Osteocyte (in vitro differentiated cells): ENCODE results near the gene ARHGAP27. TPM values are rescaled to one million over a fixed set of nuclear protein-coding genes. Genes with fewer than 3 reads are reported as not detected.
A peak's percentile ranks its signal among the peaks of the same experiment; 100 is the strongest.
"Not testable (repeated sequence)": the region's sequence is repeated elsewhere in the genome, so short reads cannot be mapped to it uniquely, and the experiment has no call there.

Source experiments
- DNase-seq: peaks from one replicate; pipeline ENCODE4 v3.0.0; 2021; ENCODE audit warnings: mixed read lengths; ENCODE audit not compliant: unreplicated experiment; ENCODE audit errors: extremely low spot score
- H3K27ac Mint-ChIP-seq: one replicate; pipeline ENCODE4 v1.8.0; 2021; ENCODE audit warnings: mild to moderate bottlenecking, mixed read lengths; ENCODE audit not compliant: unreplicated experiment
- H3K27me3 Mint-ChIP-seq: one replicate; pipeline ENCODE4 v1.8.0; 2021; ENCODE audit warnings: mixed read lengths; ENCODE audit not compliant: unreplicated experiment
- H3K36me3 Mint-ChIP-seq: one replicate; pipeline ENCODE4 v1.8.0; 2021; ENCODE audit warnings: mixed read lengths; ENCODE audit not compliant: unreplicated experiment
- H3K4me1 Mint-ChIP-seq: one replicate; pipeline ENCODE4 v1.8.0; 2021; ENCODE audit warnings: mixed read lengths; ENCODE audit not compliant: unreplicated experiment
- H3K4me3 Mint-ChIP-seq: one replicate; pipeline ENCODE4 v1.8.0; 2021; ENCODE audit warnings: mild to moderate bottlenecking, moderate library complexity, mixed read lengths; ENCODE audit not compliant: unreplicated experiment
- H3K9me3 Mint-ChIP-seq: one replicate; pipeline ENCODE4 v1.8.0; 2021; ENCODE audit warnings: mixed read lengths; ENCODE audit not compliant: unreplicated experiment
- CTCF ChIP-seq: fragments of 200-600 bp; sonication (generic); IDR thresholded peaks from 2 replicates; pipeline ENCODE4 v1.5.0; 2021; ENCODE audit warnings: antibody characterized with exemption, mild to moderate bottlenecking, moderate library complexity
- total RNA-seq: library from RNA; stranded (reverse); gene quantifications from 2 replicates; pipeline ENCODE4 v1.2.1, GENCODE V29; 2021

Gene ARHGAP27
- total RNA-seq, 1 donor from 2014 or later: 1.6 TPM

GRCh38 chr17:45351831-45352230, 80.8 kb downstream of the ARHGAP27 start:
- no peak for TF ChIP-seq CTCF
- H3K4me1 Mint-ChIP-seq: peaks cover 9% of the 10 kb centered on the region
- no peak overlapping the region for H3K4me3 Mint-ChIP-seq

GRCh38 chr17:45347444-45347843, 85.2 kb downstream of the ARHGAP27 start:
- Mint-ChIP-seq H3K36me3 (no peaks in the 10 kb centered on the region), H3K27me3 (no peaks in the 10 kb centered on the region), H3K27ac (no peak overlapping the region), H3K4me1 (peaks cover 17% of the 10 kb centered on the region), H3K4me3 (no peak overlapping the region), H3K9me3 (peaks cover 14% of the 10 kb centered on the region)
- no peak for DNase-seq
- TF ChIP-seq CTCF: no peak

More at GRCh38 chr17:45351831-45352230, 80.8 kb downstream of the ARHGAP27 start:
- no peaks in the 10 kb centered on the region for H3K27me3 Mint-ChIP-seq
- no peak for DNase-seq
- no peak overlapping the region for H3K27ac Mint-ChIP-seq
- H3K9me3 Mint-ChIP-seq: peaks cover 14% of the 10 kb centered on the region
- no peaks in the 10 kb centered on the region for H3K36me3 Mint-ChIP-seq

- Mint-ChIP-seq H3K27me3 (no peaks in the 10 kb centered on the region), H3K4me1 (peaks cover 26% of the 10 kb centered on the region), H3K9me3 (peaks cover 6% of the 10 kb centered on the region), H3K36me3 (no peaks in the 10 kb centered on the region), H3K4me3 (no peak overlapping the region), H3K27ac (peak overlapping the region; percentile 39)
- DNase-seq: no peak
- no peak for TF ChIP-seq CTCF
These were observed 86.3 kb downstream of the ARHGAP27 start for GRCh38 chr17:45346216-45347015.

GRCh38 chr17:45345554-45346215, 87.0 kb downstream of the ARHGAP27 start:
- no peak for TF ChIP-seq CTCF
- Mint-ChIP-seq H3K4me3 (no peak overlapping the region), H3K9me3 (no peaks in the 10 kb centered on the region), H3K27ac (peak overlapping the region; percentile 39), H3K27me3 (no peaks in the 10 kb centered on the region), H3K4me1 (peaks cover 33% of the 10 kb centered on the region), H3K36me3 (no peaks in the 10 kb centered on the region)
- DNase-seq: no peak

GRCh38 chr17:45345246-45345553, 87.5 kb downstream of the ARHGAP27 start:
- H3K4me3 Mint-ChIP-seq: no peak overlapping the region
- no peaks in the 10 kb centered on the region for H3K36me3 Mint-ChIP-seq
- no peak for DNase-seq
- no peaks in the 10 kb centered on the region for H3K9me3 Mint-ChIP-seq
- no peak for TF ChIP-seq CTCF
- no peaks in the 10 kb centered on the region for H3K27me3 Mint-ChIP-seq
- H3K4me1 Mint-ChIP-seq: peaks cover 34% of the 10 kb centered on the region
- H3K27ac Mint-ChIP-seq: peak overlapping the region; percentile 39

GRCh38 chr17:45343967-45344664, 88.6 kb downstream of the ARHGAP27 start:
- H3K4me1 Mint-ChIP-seq: peaks cover 45% of the 10 kb centered on the region

More at GRCh38 chr17:45343967-45344664, 88.6 kb downstream of the ARHGAP27 start:
- not testable (repeated sequence) for H3K36me3 Mint-ChIP-seq, H3K9me3 Mint-ChIP-seq, H3K27me3 Mint-ChIP-seq, DNase-seq, H3K4me3 Mint-ChIP-seq, H3K27ac Mint-ChIP-seq
